Esophagus squamous epithelium (tissue), 5 donors: ENCODE results near the gene HNRNPM. TPM values are rescaled to one million over a fixed set of nuclear protein-coding genes. Genes with fewer than 3 reads are reported as not detected.

Experiments used
- DNase-seq: peaks from one replicate; lab custom pipeline; 2025; lab: John Stamatoyannopoulos, UW
- H3K27ac ChIP-seq, 4 donors: fragments of 200-600 bp; sonication (generic); one replicate each; pipeline ENCODE4 v1.5.1; 2016 to 2019; ENCODE audit warnings: mild to moderate bottlenecking in 1 of 4
- H3K27me3 ChIP-seq, 4 donors: fragments of 200-600 bp; sonication (generic); 1 replicate in 3 of 4; 2 replicates in 1 of 4; pipeline versions ENCODE4 v1.5.1 to v1.6.0; 2017 to 2021; ENCODE audit warnings: antibody characterized with exemption in 1 of 4
- H3K36me3 ChIP-seq, 3 donors: fragments of 200-600 bp; sonication (generic); one replicate each; pipeline ENCODE4 v1.5.1; 2016 to 2019
- H3K4me1 ChIP-seq, 3 donors: fragments of 200-600 bp; sonication (generic); one replicate each; pipeline ENCODE4 v1.5.1; 2017 to 2019
- H3K4me3 ChIP-seq, 4 donors: fragments of 200-600 bp; sonication (generic); 1 replicate in 3 of 4; 2 replicates in 1 of 4; pipeline ENCODE4 v1.5.1; 2016 to 2019; ENCODE audit warnings: mild to moderate bottlenecking in 2 of 4, moderate library complexity in 1 of 4
- H3K9me3 ChIP-seq, 3 donors: fragments of 200-600 bp; sonication (generic); one replicate each; pipeline ENCODE4 v1.5.1; 2016 to 2019
- POLR2A ChIP-seq, 4 donors: fragments of 450-650 bp; IDR thresholded peaks; one replicate each; pipeline ENCODE4 v1.6.1; 2017; ENCODE audit warnings: antibody characterized with exemption in 4 of 4, mild to moderate bottlenecking in 4 of 4, moderate library complexity in 3 of 4
- WGBS, 2 donors: methylation state at CpG; one replicate each; pipeline ENCODE4 v1.1.5; 2018; 5-methylcytosine and 5-hydroxymethylcytosine counted together
- intact Hi-C: fragments of 100-400 bp; cut with DNase I; formaldehyde crosslinking; loops from one replicate; pipeline ENCODE4 v1.15.0; 2022
- total RNA-seq, 4 donors: library from RNA; depleted of rRNA; stranded (reverse); fragments of >200 nt; gene quantifications; one replicate each; pipeline ENCODE4 v1.1.0, GENCODE V29; 2016
- TF ChIP-seq, protein P1 (sequence below), 6 experiments: fragments of 450-650 bp in 4 of 6; fragments of 200-600 bp in 2 of 6; sonication (generic) in 2 of 6; IDR thresholded peaks; one replicate each; pipeline ENCODE4 v1.5.1; 2016 to 2019; ENCODE audit warnings: antibody characterized with exemption in 6 of 6, mild to moderate bottlenecking in 4 of 6, moderate library complexity in 4 of 6
- donor health status: DM: yes; HTN: yes; CAD: no.

Gene HNRNPM
- total RNA-seq, 4 donors from 2014 or later = 102 to 162 (median 128) TPM

DNA sequence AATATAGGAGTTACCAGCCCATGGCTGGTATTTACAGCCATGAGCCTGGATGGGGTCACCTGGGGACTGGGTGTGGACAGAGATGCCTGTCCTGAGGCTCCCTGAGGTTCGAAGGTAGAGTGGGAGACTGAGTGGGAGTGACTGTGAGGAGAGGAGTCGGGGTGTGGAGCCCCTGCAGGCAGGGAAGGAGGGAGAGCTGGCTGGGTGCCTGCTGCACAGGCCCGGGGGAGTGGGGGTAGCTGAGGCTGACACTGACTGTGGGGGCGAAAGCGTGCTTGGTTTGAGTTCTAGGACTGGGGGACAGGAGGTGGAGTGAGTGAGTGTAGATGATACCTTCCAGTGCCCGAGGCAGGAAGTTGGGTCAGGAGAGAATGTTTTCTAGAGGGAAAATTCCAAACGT, 47.5 kb upstream of the HNRNPM start:
- TF ChIP-seq POLR2A (IDR thresholded peaks at IDR 0.05) = no peak
- TF ChIP-seq, protein P1, sequence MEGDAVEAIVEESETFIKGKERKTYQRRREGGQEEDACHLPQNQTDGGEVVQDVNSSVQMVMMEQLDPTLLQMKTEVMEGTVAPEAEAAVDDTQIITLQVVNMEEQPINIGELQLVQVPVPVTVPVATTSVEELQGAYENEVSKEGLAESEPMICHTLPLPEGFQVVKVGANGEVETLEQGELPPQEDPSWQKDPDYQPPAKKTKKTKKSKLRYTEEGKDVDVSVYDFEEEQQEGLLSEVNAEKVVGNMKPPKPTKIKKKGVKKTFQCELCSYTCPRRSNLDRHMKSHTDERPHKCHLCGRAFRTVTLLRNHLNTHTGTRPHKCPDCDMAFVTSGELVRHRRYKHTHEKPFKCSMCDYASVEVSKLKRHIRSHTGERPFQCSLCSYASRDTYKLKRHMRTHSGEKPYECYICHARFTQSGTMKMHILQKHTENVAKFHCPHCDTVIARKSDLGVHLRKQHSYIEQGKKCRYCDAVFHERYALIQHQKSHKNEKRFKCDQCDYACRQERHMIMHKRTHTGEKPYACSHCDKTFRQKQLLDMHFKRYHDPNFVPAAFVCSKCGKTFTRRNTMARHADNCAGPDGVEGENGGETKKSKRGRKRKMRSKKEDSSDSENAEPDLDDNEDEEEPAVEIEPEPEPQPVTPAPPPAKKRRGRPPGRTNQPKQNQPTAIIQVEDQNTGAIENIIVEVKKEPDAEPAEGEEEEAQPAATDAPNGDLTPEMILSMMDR (IDR thresholded peaks at IDR 0.05) = no peak
- intact Hi-C loops = loop anchor here (5.0 kb wide), 1 partner anchor 45 kb away; no protein-coding TSS in a partner anchor
- Histone ChIP-seq H3K4me3 (no peak overlapping the region), H3K9me3 (no peaks in the 10 kb centered on the region), H3K27me3 (no peaks in the 10 kb centered on the region), H3K4me1 (peaks cover 23 to 76% (median 45%) of the 10 kb centered on the region in 3 donors), H3K27ac (peak overlapping the region in 1 of 4 donors; percentile 29), H3K36me3 (peaks cover 8 to 45% (median 19%) of the 10 kb centered on the region in 3 donors)
- no peak for DNase-seq
- WGBS, 2 donors = 34 to 43% methylated on average over 7 of the region's 7 CpGs

DNA sequence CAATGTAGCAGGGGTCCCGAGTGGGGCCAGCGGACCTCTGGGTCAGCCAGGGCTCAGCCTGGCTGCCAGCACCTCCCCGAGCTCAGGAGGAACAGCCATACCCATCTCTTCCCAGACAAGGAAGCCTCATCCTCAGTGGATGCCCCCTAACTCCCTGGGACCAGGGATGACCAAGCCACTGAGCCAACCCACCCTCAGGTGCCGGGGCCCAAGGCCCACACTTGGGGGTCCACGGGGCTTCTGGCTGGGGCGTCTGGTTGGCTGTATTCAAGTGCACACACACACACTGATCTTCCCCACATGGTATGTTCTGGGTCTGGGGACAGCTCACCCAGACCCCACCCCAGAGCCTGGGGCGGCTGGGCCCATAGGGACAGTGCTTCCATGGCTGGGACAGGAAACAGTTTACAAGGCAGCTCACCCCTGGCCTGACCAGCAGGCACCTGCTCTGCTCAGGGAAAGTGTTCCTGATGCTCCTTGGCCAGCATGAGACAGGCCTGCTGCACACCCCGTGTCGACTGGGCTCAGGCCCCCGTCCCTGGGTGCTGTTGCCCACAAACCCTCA, 46.9 kb upstream of the HNRNPM start:
- Histone ChIP-seq H3K4me1 (peaks cover 22 to 76% (median 43%) of the 10 kb centered on the region in 3 donors), H3K4me3 (no peak overlapping the region), H3K36me3 (peaks cover 8 to 51% (median 24%) of the 10 kb centered on the region in 3 donors), H3K9me3 (no peaks in the 10 kb centered on the region), H3K27ac (peak overlapping the region in 1 of 4 donors; percentile 29), H3K27me3 (no peaks in the 10 kb centered on the region)
- intact Hi-C loops = loop anchor here (5.0 kb wide), 1 partner anchor 46 kb away; no protein-coding TSS in a partner anchor
- DNase-seq = no peak
- 55% methylated on average over 3 of the region's 10 CpGs; no CpG with 5 or more reads in 1 of the 2 donors for WGBS, 2 donors
- TF ChIP-seq, protein P1 (IDR thresholded peaks at IDR 0.05) = no peak
- TF ChIP-seq POLR2A (IDR thresholded peaks at IDR 0.05) = no peak

DNA sequence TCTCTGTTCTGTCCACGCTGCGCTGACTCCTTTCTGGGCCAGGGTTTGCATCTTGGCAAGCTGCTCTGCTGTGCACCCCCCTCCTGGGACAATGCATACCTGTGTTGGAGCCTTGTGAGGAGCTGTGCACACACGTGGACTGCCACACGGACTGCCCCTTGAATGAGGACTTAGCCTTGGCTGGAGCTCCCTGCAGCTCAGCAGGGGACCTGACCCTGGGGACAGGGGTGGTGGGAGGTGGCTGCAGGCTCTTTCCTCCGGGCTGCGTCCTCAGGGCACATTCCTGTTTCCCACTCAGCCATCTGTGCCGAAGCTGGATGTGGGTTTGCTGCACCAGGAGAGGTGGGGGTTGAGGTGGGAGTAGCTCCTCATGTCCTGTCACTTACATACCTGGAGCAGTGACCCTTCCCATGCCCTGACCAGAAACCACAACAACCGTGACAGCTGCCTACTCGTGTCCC, 46.4 kb upstream of the HNRNPM start:
- WGBS, 2 donors = 65% methylated on average over 5 of the region's 9 CpGs; no CpG with 5 or more reads in 1 of the 2 donors
- Histone ChIP-seq H3K27me3 (no peaks in the 10 kb centered on the region), H3K9me3 (no peaks in the 10 kb centered on the region), H3K36me3 (peaks cover 14 to 56% (median 29%) of the 10 kb centered on the region in 3 donors), H3K4me1 (peaks cover 22 to 75% (median 40%) of the 10 kb centered on the region in 3 donors), H3K4me3 (no peak overlapping the region), H3K27ac (no peak overlapping the region)
- intact Hi-C loops = loop anchor here (5.0 kb wide), 1 partner anchor 46 kb away; no protein-coding TSS in a partner anchor
- DNase-seq = no peak
- no peak for TF ChIP-seq POLR2A (IDR thresholded peaks at IDR 0.05)
- TF ChIP-seq, protein P1 (IDR thresholded peaks at IDR 0.05) = no peak

DNA sequence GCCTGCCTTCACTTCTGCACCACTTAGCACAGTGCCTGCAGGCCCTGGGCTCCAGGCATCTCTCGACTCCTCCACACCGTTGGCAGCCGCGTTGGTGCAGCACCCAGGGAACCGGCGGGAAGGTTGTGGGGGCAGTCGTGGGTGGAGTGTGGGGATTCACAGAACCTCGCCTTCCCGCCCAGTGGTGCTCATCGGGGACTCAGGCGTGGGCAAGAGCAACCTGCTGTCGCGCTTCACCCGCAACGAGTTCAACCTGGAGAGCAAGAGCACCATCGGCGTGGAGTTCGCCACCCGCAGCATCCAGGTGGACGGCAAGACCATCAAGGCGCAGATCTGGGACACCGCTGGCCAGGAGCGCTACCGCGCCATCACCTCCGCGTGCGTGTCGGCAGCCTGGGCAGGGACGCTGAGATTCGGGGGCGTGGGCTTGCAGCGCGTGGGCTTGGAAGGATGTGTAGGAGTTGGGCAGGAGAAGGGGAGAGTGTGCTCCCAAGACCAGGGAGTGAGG, 45.0 kb upstream of the HNRNPM start:
- Histone ChIP-seq H3K4me1 (peaks cover 14 to 66% (median 26%) of the 10 kb centered on the region in 3 donors), H3K27ac (no peak overlapping the region), H3K4me3 (no peak overlapping the region), H3K9me3 (no peaks in the 10 kb centered on the region), H3K36me3 (peaks cover 20 to 70% (median 40%) of the 10 kb centered on the region in 3 donors), H3K27me3 (no peaks in the 10 kb centered on the region)
- no peak for DNase-seq
- WGBS, 2 donors = 93 to 100% methylated on average over 1 to 11 of the region's 34 CpGs
- no peak for TF ChIP-seq POLR2A (IDR thresholded peaks at IDR 0.05)
- TF ChIP-seq, protein P1 (IDR thresholded peaks at IDR 0.05) = no peak
- intact Hi-C loops = loop anchor here (5.0 kb wide), 1 partner anchor 47 kb away; no protein-coding TSS in a partner anchor

DNA sequence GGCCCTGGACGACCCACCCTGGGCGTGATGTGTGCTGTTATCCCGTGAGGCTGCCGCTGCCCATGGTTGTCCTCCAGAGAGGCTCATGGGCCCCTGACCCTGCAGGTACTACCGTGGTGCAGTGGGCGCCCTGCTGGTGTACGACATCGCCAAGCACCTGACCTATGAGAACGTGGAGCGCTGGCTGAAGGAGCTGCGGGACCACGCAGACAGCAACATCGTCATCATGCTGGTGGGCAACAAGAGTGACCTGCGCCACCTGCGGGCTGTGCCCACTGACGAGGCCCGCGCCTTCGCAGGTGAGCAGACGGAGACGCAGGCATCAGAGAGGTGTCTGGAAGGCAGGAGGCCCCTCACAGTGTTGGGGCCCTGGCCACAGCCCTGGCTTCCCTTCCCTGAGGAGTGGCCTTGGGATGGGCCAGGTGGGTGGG, 42.8 kb upstream of the HNRNPM start:
- no peaks in the 10 kb centered on the region for H3K27me3 ChIP-seq
- no peak for TF ChIP-seq POLR2A (IDR thresholded peaks at IDR 0.05)
- TF ChIP-seq, protein P1 (IDR thresholded peaks at IDR 0.05) = no peak
- no peak for DNase-seq
- peaks cover 2 to 47% (median 13%) of the 10 kb centered on the region in 3 donors for H3K4me1 ChIP-seq
- peaks cover 20 to 82% (median 48%) of the 10 kb centered on the region in 3 donors for H3K36me3 ChIP-seq
- H3K4me3 ChIP-seq = no peak overlapping the region
- no peaks in the 10 kb centered on the region for H3K9me3 ChIP-seq
- WGBS, 2 donors = 91 to 93% methylated on average over 4 to 10 of the region's 21 CpGs
- intact Hi-C loops = no loop called here
- peak overlapping the region in 1 of 4 donors; percentile 5 for H3K27ac ChIP-seq
